GM23338 (cell line): Measurements from ENCODE around the gene PM20D1. TPM values are rescaled to one million over a fixed set of nuclear protein-coding genes. Genes with fewer than 3 reads are reported as not detected.

Source experiments
- ATAC-seq: fragments of 200-7000 bp; cut with Tn5 transposase; 3 replicates; pipeline ENCODE4 v1.9.1; 2020
- DNase-seq: peaks from one replicate; pipeline ENCODE4 v3.0.0-alpha.2; 2015; ENCODE audit warnings: low spot score
- H2AFZ ChIP-seq: fragments of 200-600 bp; sonication (generic); 2 replicates; pipeline ENCODE4 v1.8.0; 2016; ENCODE audit warnings: antibody characterized with exemption, mild to moderate bottlenecking, moderate library complexity
- H3F3A ChIP-seq: fragments of 200-600 bp; sonication (generic); replicated peaks from 2 replicates; pipeline ENCODE4 v1.8.0; 2017; ENCODE audit warnings: antibody characterized with exemption, mixed run types, low read depth
- H3K27ac ChIP-seq: fragments of 200-600 bp; sonication (generic); 2 replicates; pipeline ENCODE4 v1.6.1; 2016; ENCODE audit warnings: low read depth
- H3K27me3 ChIP-seq: fragments of 200-600 bp; sonication (generic); 2 replicates; pipeline ENCODE4 v1.8.0; 2016; ENCODE audit warnings: mild to moderate bottlenecking, mixed run types, moderate library complexity; ENCODE audit not compliant: insufficient read depth
- H3K36me3 ChIP-seq: fragments of 200-600 bp; sonication (generic); 2 replicates; pipeline ENCODE4 v1.8.0; 2016; ENCODE audit warnings: mild to moderate bottlenecking; ENCODE audit not compliant: insufficient read depth
- H3K4me1 ChIP-seq: fragments of 200-600 bp; sonication (generic); 2 replicates; pipeline ENCODE4 v1.8.0; 2016; ENCODE audit warnings: mild to moderate bottlenecking, moderate library complexity; ENCODE audit not compliant: insufficient read depth
- H3K4me2 ChIP-seq: fragments of 200-600 bp; sonication (generic); 2 replicates; pipeline ENCODE4 v1.7.1; 2017; ENCODE audit warnings: mixed run types
- H3K4me3 ChIP-seq: fragments of 200-600 bp; sonication (generic); 2 replicates; pipeline ENCODE4 v1.6.1; 2016; ENCODE audit warnings: mixed run types
- H3K79me2 ChIP-seq: fragments of 200-600 bp; sonication (generic); replicated peaks from 2 replicates; pipeline ENCODE4 v1.8.0; 2017; ENCODE audit warnings: mild to moderate bottlenecking; ENCODE audit not compliant: insufficient read depth
- H3K9me2 ChIP-seq: fragments of 200-600 bp; sonication (generic); 2 replicates; pipeline ENCODE4 v1.8.0; 2017; ENCODE audit not compliant: insufficient read depth
- H4K20me1 ChIP-seq: fragments of 200-600 bp; sonication (generic); replicated peaks from 2 replicates; pipeline ENCODE4 v1.8.0; 2017; ENCODE audit warnings: mild to moderate bottlenecking; ENCODE audit not compliant: insufficient read depth
- H3K27ac Mint-ChIP-seq: 2 replicates; pipeline ENCODE4 v1.8.0; 2020; ENCODE audit warnings: inconsistent platforms, mild to moderate bottlenecking, moderate library complexity, mixed read lengths
- H3K27me3 Mint-ChIP-seq: 3 replicates; pipeline ENCODE4 v1.8.0; 2022; ENCODE audit warnings: low read depth, mild to moderate bottlenecking, moderate library complexity, mixed read lengths, inconsistent platforms; ENCODE audit not compliant: insufficient read depth, poor library complexity
- H3K36me3 Mint-ChIP-seq: 3 replicates; pipeline ENCODE4 v1.8.0; 2021; ENCODE audit warnings: low read depth, mild to moderate bottlenecking, inconsistent platforms, moderate library complexity, mixed read lengths
- H3K4me1 Mint-ChIP-seq: 3 replicates; pipeline ENCODE4 v1.8.0; 2020; ENCODE audit warnings: mild to moderate bottlenecking, inconsistent platforms, mixed read lengths
- H3K4me3 Mint-ChIP-seq: 3 replicates; pipeline ENCODE4 v1.8.0; 2021; ENCODE audit warnings: moderate library complexity, mild to moderate bottlenecking, inconsistent platforms, mixed read lengths
- H3K9me3 Mint-ChIP-seq: 3 replicates; pipeline ENCODE4 v1.8.0; 2020; ENCODE audit warnings: moderate library complexity, mild to moderate bottlenecking, inconsistent platforms, mixed read lengths
- CREB1 ChIP-seq: fragments of 250-450 bp; sonication (Bioruptor Pico); IDR thresholded peaks from 2 replicates; pipeline ENCODE4 v1.5.0; 2020; ENCODE audit warnings: low read depth, mild to moderate bottlenecking, moderate library complexity
- CTCF ChIP-seq, 2 experiments: fragments of 200-600 bp in 1 of 2; sonication (generic) in 1 of 2; conservative IDR thresholded peaks; 2 replicates each; pipeline versions ENCODE4 v1.5.1 to v1.6.1; 2016 to 2017; ENCODE audit warnings: antibody characterized with exemption in 2 of 2, low read depth in 2 of 2, mild to moderate bottlenecking in 2 of 2, moderate library complexity in 1 of 2
- ETS1 ChIP-seq: IDR thresholded peaks from 2 replicates; pipeline ENCODE4 v1.6.1; 2016; ENCODE audit warnings: antibody characterized with exemption
- EZH2 ChIP-seq: fragments of 200-600 bp; sonication (generic); IDR thresholded peaks from one replicate; pipeline ENCODE4 v1.8.0; 2017; ENCODE audit warnings: antibody characterized with exemption, mild to moderate bottlenecking, low read depth; ENCODE audit not compliant: unreplicated experiment
- EZH2phosphoT487 ChIP-seq: fragments of 200-600 bp; sonication (generic); IDR thresholded peaks from one replicate; pipeline ENCODE4 v1.8.1; 2018; ENCODE audit warnings: antibody characterized with exemption; ENCODE audit not compliant: unreplicated experiment
- JUNB ChIP-seq: IDR thresholded peaks from one replicate; pipeline ENCODE4 v1.6.1; 2016; ENCODE audit warnings: antibody characterized with exemption; ENCODE audit not compliant: unreplicated experiment
- NANOG ChIP-seq: IDR thresholded peaks from 2 replicates; pipeline ENCODE4 v1.6.1; 2016; ENCODE audit warnings: antibody characterized with exemption, borderline replicate concordance
- POLR2AphosphoS5 ChIP-seq: IDR thresholded peaks from 2 replicates; pipeline ENCODE4 v1.6.1; 2016; ENCODE audit warnings: antibody characterized with exemption, low read depth
- REST ChIP-seq: IDR thresholded peaks from one replicate; pipeline ENCODE4 v1.6.1; 2018; ENCODE audit warnings: antibody characterized with exemption; ENCODE audit not compliant: unreplicated experiment
- STAT1 ChIP-seq: IDR thresholded peaks from one replicate; pipeline ENCODE4 v1.6.1; 2016; ENCODE audit warnings: antibody characterized with exemption; ENCODE audit not compliant: unreplicated experiment
- ZNF114 ChIP-seq: fragments of 250-450 bp; sonication (Bioruptor Pico); IDR thresholded peaks from 2 replicates; pipeline ENCODE4 v1.5.0; 2020; ENCODE audit warnings: mild to moderate bottlenecking, moderate library complexity
- ZNF331 ChIP-seq: fragments of 250-450 bp; sonication (Bioruptor Pico); IDR thresholded peaks from 2 replicates; pipeline ENCODE4 v1.5.0; 2020; ENCODE audit warnings: low read depth, mild to moderate bottlenecking, moderate library complexity
- polyA plus RNA-seq: library from polyadenylated mRNA; unstranded; fragments of >200 nt; fragmentation: Nextera tagmentation; extraction: Ambion mirVana; gene quantifications from 2 replicates; pipeline ENCODE4 v1.2.1, GENCODE V29; 2016
- total RNA-seq: library from RNA; depleted of rRNA; stranded (reverse); fragments of >200 nt; shearing (Covaris generic); gene quantifications from 2 replicates; pipeline ENCODE4 v1.2.3, GENCODE V29; 2014

Gene PM20D1
- total and polyA plus RNA-seq, 2 experiments from 2014 or later = 0.10 TPM; not detected in 1

DNA sequence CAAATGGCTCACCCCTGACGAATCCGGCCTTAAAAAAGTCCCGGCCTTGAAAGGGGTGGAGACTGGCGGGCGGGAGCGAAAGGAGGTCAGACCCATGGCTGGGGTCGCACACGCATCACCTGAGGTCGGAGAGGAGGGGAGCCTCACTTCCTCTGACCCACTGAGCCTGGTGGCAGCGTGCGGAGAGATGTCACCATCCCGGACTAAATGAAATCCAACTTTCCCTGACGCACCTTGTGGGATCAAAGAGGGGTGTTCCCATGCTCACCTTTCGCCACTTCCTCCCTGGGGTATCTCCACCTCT is 36.2 kb downstream of the PM20D1 start (continued):
- no peak for TF ChIP-seq CTCF (conservative IDR thresholded peaks at IDR 0.05; ENCODE audit: low read depth in 2 of 2)
- TF ChIP-seq ZNF114 (CRISPR knock-in tag) = no peak
- no peak for TF ChIP-seq ZNF331 (CRISPR knock-in tag)
- TF ChIP-seq EZH2phosphoT487 = no peak
- no peak for TF ChIP-seq JUNB
- no peak for TF ChIP-seq ETS1

GRCh38 chr1:205812878-205813754 is 36.8 kb downstream of the PM20D1 start, which contains the start of gene SLC41A1:
TSS of gene SLC41A1 (minus strand) at chr1:205813198. CDS start at chr1:205810441, 2,757 bp downstream.
- H3K4me3 Mint-ChIP-seq = peak within 1 kb of the TSS; percentile 96
- peaks cover 30% of the 10 kb centered on the region for H3K36me3 Mint-ChIP-seq
- DNase-seq (peak; percentile 96), ATAC-seq (peak; percentile 87)
- H3K9me2 ChIP-seq = no peaks in the 10 kb centered on the region
- H3K9me3 Mint-ChIP-seq = no peaks in the 10 kb centered on the region; the same call in 2 of the 3 replicates
- peak within 1 kb of the TSS; percentile 97 for H3K4me2 ChIP-seq
- H3K27me3 ChIP-seq = peaks cover 6% of the 10 kb centered on the region; the same call in 1 of the 2 replicates
- peaks cover 31% of the 10 kb centered on the region for H3K4me1 Mint-ChIP-seq
- peaks cover 41% of the 10 kb centered on the region for H3K79me2 ChIP-seq
- H3K4me1 ChIP-seq = peaks cover 17% of the 10 kb centered on the region
- H3K4me3 ChIP-seq = peak within 1 kb of the TSS; percentile 95
- peak within 1 kb of the TSS; percentile 18 for H3K27ac Mint-ChIP-seq
- H3F3A ChIP-seq = no peaks in the 10 kb centered on the region
- H4K20me1 ChIP-seq = peaks cover 7% of the 10 kb centered on the region
- peak within 1 kb of the TSS; percentile 98 for H2AFZ ChIP-seq
- no peaks in the 10 kb centered on the region for H3K36me3 ChIP-seq
- no peak within 1 kb of the TSS for H3K27ac ChIP-seq
- peaks cover 8% of the 10 kb centered on the region for H3K27me3 Mint-ChIP-seq
- peak; percentile 95 for TF ChIP-seq POLR2AphosphoS5
- TF ChIP-seq ETS1 = 0 out of 2 replicates have a peak, but pooled peaks have one; percentile 6
- TF ChIP-seq CTCF (conservative IDR thresholded peaks at IDR 0.05; ENCODE audit: low read depth in 2 of 2) = no peak
- no peak for TF ChIP-seq EZH2
- no peak for TF ChIP-seq ZNF331 (CRISPR knock-in tag)
- TF ChIP-seq STAT1 = no peak
- no peak for TF ChIP-seq EZH2phosphoT487
- peak; percentile 55 for TF ChIP-seq CREB1
- TF ChIP-seq NANOG = no peak
- no peak for TF ChIP-seq JUNB
- no peak for TF ChIP-seq REST
